Lower lobe of right lung (tissue), 2 donors: ENCODE results near the gene MCM10. TPM values are rescaled to one million over a fixed set of nuclear protein-coding genes. Genes with fewer than 3 reads are reported as not detected.
A peak's percentile ranks its signal among the peaks of the same experiment; 100 is the strongest.
"Not testable (repeated sequence)": the region's sequence is repeated elsewhere in the genome, so short reads cannot be mapped to it uniquely, and the experiment has no call there.

Experiments used
- ATAC-seq, 2 donors: fragments of 200-7000 bp; cut with Tn5 transposase; one replicate each; pipeline ENCODE4 v1.9.1; 2020 to 2022; ENCODE audit warnings: mild to moderate bottlenecking in 2 of 2, moderate library complexity in 2 of 2
- DNase-seq: peaks from one replicate; pipeline ENCODE4 v3.0.0-alpha.2; 2020
- H3K27ac ChIP-seq: fragments of 200-600 bp; one replicate; pipeline ENCODE4 v1.8.0; 2022
- H3K27me3 ChIP-seq: fragments of 200-600 bp; one replicate; pipeline ENCODE4 v1.8.0; 2022; ENCODE audit warnings: low read depth
- H3K36me3 ChIP-seq: fragments of 200-600 bp; one replicate; pipeline ENCODE4 v1.8.0; 2022; ENCODE audit warnings: mild to moderate bottlenecking
- H3K4me1 ChIP-seq: fragments of 200-600 bp; one replicate; pipeline ENCODE4 v1.8.0; 2022
- H3K4me3 ChIP-seq: fragments of 200-600 bp; one replicate; pipeline ENCODE4 v1.8.0; 2022; ENCODE audit warnings: mild to moderate bottlenecking
- H3K9me3 ChIP-seq: fragments of 200-600 bp; one replicate; pipeline ENCODE4 v1.8.0; 2022
- intact Hi-C: fragments of 100-400 bp; cut with DNase I; formaldehyde crosslinking; loops from one replicate; pipeline ENCODE4 v1.11.0; 2022
- total RNA-seq: library from RNA; stranded (reverse); fragmentation: NEBNext Ultra II Directional; extraction: Animal tissue kit (Norgen Biotek cat#: 25700); gene quantifications from one replicate; pipeline ENCODE4 v1.2.1, GENCODE V29; 2021
- TF ChIP-seq, protein P1 (sequence below): fragments of 200-600 bp; IDR thresholded peaks from one replicate; pipeline ENCODE4 v1.8.0; 2022; ENCODE audit warnings: antibody characterized with exemption, mild to moderate bottlenecking
- donor health status: DM: no; HTN: yes; CAD: no; lungs with severe emphysema.

Gene MCM10
- total RNA-seq, 1 donor from 2014 or later = 0.38 TPM

DNA sequence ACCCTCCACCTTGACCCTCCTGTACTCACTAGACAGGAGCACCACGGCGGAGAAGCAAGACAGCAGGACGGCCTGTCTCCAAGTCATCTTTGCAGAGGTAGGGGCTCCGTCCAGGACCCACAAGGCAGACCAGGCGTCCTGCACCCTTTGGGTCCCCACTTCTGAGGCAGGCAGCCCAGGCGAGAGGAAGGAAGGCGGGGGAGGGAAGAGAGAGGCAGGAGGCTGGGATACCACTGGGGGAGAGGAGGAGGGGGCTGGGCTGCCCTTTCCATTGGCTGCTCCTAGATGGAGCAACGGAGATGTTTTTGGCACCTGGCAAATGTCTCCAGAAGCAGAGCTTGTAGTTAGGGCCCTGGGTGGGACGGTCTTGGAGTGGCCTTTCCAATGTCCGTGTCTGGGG, 72.8 kb downstream of the MCM10 start, which contains the start of gene UCMA:
TSS of gene UCMA (minus strand) at position 203 of the 400 bp plus-strand sequence. CDS start at position 87, 116 bp downstream.
- Histone ChIP-seq H3K27me3 (peaks cover 4% of the 10 kb centered on the region), H3K4me1 (no peaks in the 10 kb centered on the region), H3K4me3 (no peak within 1 kb of the TSS), H3K36me3 (no peaks in the 10 kb centered on the region), H3K9me3 (no peaks in the 10 kb centered on the region), H3K27ac (no peak within 1 kb of the TSS)
- no peak for ATAC-seq
- intact Hi-C loops = no loop called here
- DNase-seq = no peak
- TF ChIP-seq, protein P1, sequence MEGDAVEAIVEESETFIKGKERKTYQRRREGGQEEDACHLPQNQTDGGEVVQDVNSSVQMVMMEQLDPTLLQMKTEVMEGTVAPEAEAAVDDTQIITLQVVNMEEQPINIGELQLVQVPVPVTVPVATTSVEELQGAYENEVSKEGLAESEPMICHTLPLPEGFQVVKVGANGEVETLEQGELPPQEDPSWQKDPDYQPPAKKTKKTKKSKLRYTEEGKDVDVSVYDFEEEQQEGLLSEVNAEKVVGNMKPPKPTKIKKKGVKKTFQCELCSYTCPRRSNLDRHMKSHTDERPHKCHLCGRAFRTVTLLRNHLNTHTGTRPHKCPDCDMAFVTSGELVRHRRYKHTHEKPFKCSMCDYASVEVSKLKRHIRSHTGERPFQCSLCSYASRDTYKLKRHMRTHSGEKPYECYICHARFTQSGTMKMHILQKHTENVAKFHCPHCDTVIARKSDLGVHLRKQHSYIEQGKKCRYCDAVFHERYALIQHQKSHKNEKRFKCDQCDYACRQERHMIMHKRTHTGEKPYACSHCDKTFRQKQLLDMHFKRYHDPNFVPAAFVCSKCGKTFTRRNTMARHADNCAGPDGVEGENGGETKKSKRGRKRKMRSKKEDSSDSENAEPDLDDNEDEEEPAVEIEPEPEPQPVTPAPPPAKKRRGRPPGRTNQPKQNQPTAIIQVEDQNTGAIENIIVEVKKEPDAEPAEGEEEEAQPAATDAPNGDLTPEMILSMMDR = no peak

DNA sequence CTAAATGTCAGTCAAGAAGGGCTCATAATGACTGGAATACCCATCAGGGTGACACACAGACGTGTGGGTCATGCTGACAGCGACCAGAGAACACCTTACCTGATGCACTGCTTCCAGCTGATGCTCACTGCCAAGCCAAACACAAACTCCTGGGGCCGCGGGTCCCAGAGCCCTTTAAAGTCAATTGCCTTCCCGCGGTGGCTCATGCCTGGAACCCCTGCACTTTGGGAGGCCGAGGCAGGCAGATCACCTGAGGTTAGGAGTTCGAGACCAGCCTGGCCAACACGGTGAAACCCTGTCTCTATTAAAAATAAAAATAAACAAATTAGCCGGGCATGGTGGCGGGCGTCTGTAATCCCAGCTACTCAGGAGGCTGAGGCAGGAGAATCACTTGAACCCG, 73.4 kb downstream of the MCM10 start:
- ATAC-seq, H3K27ac ChIP-seq, H3K36me3 ChIP-seq, H3K9me3 ChIP-seq, H3K4me1 ChIP-seq, intact Hi-C loops, H3K27me3 ChIP-seq, H3K4me3 ChIP-seq, DNase-seq: not testable (repeated sequence)

DNA sequence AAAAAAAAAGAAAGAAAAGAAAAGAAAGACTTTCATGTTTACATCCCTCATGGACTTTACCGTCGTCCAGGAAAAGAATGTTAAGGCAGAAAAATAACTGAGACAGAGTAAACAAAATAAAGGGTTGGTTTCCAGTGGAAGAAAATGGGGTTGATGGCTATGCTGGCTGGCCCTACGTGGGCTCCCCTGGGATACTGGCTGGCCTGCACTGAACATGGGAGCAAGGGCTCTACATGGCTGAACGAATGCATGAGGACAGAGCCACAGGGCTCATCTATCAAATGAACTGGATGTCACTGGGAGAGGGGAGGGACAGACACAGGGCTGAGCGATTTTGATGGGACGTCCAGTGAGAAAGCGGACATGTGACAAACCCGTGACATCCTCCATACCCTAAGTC, 75.3 kb downstream of the MCM10 start:
- TF ChIP-seq, protein P1 = no peak
- Histone ChIP-seq H3K36me3 (no peaks in the 10 kb centered on the region), H3K4me1 (no peaks in the 10 kb centered on the region), H3K27ac (no peak overlapping the region), H3K4me3 (no peak overlapping the region), H3K27me3 (peaks cover 4% of the 10 kb centered on the region), H3K9me3 (no peaks in the 10 kb centered on the region)
- intact Hi-C loops = no loop called here
- DNase-seq = no peak
- no peak for ATAC-seq

DNA sequence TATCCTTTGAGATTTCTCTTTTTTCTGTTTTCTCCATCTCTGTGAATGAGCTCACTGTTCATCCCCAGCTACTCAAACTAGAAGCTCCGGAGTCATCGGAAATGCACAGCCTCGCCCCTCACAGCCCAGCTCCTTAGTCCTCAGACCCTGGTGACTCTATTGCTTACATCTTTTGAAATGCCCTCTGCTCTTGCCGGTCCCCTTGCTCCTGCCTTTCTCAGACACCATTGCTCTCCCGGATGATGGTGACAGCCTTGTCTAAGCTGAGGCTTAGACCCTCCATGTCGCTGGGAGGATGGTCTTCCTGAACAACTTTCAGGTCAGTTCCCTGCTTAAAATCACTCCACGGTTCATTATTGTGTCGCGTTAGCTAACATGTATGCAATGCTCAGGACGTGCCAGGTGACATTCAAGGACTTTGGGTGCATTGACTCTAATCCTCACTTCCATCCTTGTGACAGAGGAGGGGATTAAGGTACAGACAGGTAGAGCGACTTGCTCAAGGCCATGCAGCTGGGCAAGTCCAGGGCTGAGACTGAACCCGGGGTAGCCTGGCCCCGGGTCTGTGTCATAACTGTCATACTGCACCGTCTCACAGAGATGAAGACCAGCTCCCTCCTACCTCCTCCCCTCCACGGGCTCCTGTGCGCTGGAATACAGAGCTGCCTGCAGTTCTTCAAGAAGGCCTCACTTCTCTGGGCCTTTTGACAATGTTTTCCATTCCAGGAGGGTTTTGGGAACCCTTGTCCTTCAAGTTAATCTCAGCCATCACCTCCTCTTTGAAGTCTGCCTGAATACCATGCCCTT, 77.1 kb downstream of the MCM10 start:
- DNase-seq (no peak), ATAC-seq (no peak)
- Histone ChIP-seq H3K9me3 (no peaks in the 10 kb centered on the region), H3K4me1 (no peaks in the 10 kb centered on the region), H3K4me3 (no peak overlapping the region), H3K27ac (no peak overlapping the region), H3K36me3 (no peaks in the 10 kb centered on the region), H3K27me3 (peaks cover 4% of the 10 kb centered on the region)
- intact Hi-C loops = no loop called here
- TF ChIP-seq, protein P1 = no peak

DNA sequence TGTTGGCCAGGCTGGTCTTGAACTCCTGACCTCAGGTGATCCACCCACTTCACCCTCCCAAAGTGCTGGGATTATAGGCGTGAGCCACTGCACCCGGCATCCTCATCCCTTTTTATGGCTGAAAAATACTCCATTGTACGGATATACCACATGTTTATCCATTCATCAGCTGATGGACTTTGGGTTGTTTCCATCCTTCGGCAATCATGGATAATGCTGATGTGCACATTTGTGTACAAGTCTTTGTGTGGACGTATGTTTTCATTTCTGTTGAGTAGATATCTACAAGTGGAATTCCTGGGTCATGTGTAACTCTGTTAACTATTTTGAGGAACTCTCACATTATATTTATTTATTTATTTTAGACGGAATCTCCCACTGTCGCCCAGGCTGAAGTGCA, 78.6 kb downstream of the MCM10 start:
- DNase-seq (no peak), ATAC-seq (no peak)
- Histone ChIP-seq H3K27me3 (no peaks in the 10 kb centered on the region), H3K27ac (no peak overlapping the region), H3K4me3 (no peak overlapping the region), H3K4me1 (no peaks in the 10 kb centered on the region), H3K9me3 (no peaks in the 10 kb centered on the region), H3K36me3 (no peaks in the 10 kb centered on the region)
- intact Hi-C loops = no loop called here
- TF ChIP-seq, protein P1 = no peak

DNA sequence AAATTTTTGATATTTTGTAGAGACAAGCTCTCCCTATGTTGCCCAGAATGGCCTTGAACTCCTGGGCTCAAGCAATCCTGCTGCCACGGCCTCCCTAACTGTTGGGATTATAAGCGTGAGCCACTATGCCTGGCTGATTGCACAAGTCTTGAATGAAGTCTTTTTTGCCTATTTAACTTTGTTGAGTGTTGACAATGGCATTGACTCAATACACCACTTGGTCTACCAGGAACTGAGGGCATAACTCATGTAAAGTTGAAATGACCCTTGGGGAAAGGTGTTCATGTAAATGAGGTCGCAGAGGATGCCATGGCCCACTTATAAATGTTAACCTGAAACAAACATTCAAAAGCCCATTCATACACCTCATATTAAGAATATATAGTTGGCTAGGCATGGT, 80.3 kb downstream of the MCM10 start:
- H3K9me3 ChIP-seq = no peaks in the 10 kb centered on the region
- H3K27me3 ChIP-seq = no peaks in the 10 kb centered on the region
- DNase-seq (no peak), ATAC-seq (peak; percentile 89 to 93)
- H3K4me3 ChIP-seq = no peak overlapping the region
- no peaks in the 10 kb centered on the region for H3K4me1 ChIP-seq
- H3K36me3 ChIP-seq = no peaks in the 10 kb centered on the region
- intact Hi-C loops = no loop called here
- no peak overlapping the region for H3K27ac ChIP-seq
- TF ChIP-seq, protein P1 = no peak

DNA sequence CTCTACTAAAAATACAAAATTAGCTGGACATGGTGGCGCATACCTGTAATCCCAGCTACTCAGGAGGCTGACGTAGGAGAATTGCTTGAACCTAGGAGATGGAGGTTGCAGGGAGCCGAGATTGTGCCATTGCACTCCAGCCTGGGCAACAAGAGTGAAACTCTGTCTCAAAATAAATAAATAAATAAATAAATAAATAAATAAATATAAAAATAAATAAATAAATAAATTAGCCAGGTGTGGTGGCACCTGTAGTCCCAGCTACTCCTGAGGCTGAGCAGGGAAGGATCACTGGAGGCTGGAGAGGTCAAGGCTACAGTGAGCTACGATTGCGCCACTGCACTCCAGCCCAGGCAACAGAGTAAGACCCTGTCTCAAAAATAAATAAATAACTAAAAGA, 80.9 kb downstream of the MCM10 start:
- not testable (repeated sequence) for ATAC-seq

More for the DNA sequence above, 80.9 kb downstream of the MCM10 start:
- H3K27me3 ChIP-seq, H3K4me1 ChIP-seq, DNase-seq, H3K4me3 ChIP-seq, intact Hi-C loops, H3K36me3 ChIP-seq, H3K9me3 ChIP-seq, H3K27ac ChIP-seq: not testable (repeated sequence)
